HG03064 (cell line): ENCODE results near the gene RASGRF2.
"Not testable (repeated sequence)": the region's sequence is repeated elsewhere in the genome, so short reads cannot be mapped to it uniquely, and the experiment has no call there.

Experiments used
- ATAC-seq: cut with Tn5 transposase; IDR thresholded peaks from one replicate; pipeline ENCODE4 v1.9.1; 2021; ENCODE audit warnings: low read depth; ENCODE audit not compliant: unreplicated experiment

The RASGRF2 gene

DNA sequence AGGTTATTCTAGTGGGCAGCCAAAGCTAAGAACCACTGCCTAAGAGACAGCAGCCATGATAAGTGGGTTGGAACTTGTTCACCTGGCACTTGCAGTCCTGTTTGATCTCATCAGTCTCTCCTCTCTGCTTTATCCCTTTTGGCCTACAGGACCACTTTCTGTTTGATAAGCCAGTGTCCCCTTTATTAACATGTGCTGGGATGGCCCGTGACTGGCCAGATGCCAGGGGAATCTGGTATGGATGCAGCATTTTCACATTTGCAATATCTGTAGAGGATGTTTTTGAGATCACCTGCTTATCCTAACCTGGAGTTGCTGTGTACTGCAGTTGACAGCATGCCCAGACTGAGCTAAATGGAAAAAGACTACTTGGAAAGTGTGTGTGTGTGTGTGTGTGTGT, 296.6 kb downstream of the RASGRF2 start:
- ATAC-seq = no peak

DNA sequence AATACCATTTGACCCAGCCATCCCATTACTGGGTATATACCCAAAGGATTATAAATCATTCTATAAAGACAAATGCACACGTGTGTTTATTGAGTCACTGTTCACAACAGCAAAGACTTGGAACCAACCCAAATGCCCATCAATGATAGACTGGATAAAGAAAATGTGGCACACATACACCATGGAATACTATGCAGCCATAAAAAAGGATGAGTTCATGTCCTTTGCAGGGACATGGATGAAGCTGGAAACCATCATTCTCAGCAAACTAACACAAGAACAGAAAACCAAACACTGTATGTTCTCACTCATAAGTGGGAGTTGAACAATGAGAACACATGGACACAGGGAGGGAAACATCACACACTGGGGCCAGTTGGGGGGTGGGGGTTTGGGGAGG, 302.6 kb downstream of the RASGRF2 start:
- ATAC-seq = not testable (repeated sequence)

GRCh38 chr5:81265101-81265500, 304.9 kb downstream of the RASGRF2 start:
- ATAC-seq = no peak

DNA sequence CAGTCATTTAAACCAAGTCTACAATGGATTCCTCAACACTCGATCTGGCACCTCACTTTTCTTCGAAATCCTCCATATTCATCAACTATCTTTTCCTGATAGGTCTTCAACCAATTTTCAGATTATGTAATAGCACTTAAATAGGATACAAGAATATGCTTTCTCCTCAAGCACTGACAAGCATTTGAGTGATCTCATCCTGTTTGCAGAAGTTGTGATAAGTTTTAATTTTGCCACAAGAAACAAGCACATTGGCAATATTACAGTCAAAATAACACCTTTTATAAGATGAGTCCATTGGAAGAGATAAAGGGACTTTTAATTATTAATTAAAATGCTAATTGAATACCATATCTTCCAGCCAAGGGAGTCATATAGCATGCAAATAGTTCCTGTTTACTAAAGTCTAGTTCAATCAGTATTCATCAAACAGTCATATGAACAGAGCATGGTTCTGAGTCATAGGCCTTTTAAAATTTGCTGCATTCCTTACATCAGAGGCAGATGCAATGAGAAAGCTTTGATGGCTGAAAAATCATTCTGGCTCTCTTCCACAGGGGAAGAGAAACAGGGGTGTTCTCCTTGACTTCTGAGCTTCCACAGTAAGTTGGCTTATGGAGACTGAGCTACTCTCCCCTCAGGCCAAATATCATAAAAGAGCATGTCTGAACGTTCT, 308.5 kb downstream of the RASGRF2 start:
- no peak for ATAC-seq

DNA sequence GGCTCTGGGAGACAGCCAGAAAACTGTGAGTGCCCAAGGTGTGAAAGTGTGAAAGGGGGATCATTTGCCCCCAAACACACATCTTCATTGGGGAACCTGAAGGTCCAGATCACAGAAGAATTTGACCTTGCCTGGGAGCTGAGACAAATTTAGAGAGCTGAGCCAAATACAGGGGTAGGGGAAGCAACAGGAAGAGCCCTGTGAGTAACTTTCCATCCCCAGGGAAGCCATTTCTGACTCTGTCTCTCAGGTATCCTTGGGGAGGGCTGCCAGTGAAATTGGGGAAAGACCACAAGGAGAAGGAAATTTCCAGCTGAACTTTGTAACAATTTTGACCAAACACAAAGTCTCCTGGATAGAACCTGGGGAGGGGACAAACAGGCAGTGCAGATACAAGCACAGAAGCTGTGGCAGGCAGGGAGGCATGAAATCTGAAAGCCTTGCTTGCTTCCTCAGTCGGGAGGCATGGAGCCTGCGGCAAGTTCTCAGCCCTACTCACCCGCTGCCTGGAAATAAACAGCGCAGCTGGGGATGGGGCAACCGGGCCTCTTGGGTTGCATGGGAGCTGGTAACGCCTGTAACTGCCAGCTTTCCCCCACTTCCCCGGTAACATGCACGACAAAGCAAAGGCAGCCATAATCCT, 309.7 kb downstream of the RASGRF2 start:
- ATAC-seq = no peak

- ATAC-seq = not testable (repeated sequence)
Observed at GRCh38 chr5:81270394-81271027, 310.3 kb downstream of the RASGRF2 start.
